ENCODE data around the gene UST.

DNA sequence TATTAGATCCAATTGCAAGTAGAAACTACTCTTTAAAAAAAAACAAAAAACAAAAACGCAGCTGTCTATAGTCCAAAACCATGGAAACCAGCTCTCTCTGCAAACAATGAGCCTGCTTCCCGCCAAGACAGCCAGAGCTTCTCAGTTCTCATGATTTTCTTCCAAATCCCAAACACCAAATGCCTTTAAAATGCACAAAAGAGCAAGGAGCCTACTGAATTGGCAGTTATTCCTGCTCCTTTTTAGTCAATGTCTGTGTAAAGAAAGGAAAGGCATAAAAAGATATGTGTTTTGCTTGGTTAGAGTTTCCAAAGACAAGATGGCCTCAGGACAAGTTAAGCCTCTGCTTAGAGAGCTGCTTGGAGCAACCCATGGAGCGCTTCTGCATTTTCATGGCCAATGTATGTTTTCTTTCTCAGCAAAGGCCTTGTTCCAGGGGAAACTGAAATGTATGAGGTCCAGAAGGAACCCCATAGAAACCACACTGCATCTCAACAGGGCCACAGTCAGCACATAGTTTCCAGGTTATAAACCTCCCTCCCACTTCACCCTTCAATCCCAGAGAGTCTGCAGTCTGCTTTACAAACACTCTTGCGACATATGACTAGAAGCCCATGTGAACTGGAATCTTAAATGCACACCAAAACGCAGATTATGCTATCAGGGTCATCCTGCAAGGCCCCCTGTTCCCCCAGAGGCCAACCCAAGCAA lies 361.4 kb downstream of the UST start:
- TF ChIP-seq POLR2A (IDR thresholded peaks at IDR 0.05; ENCODE audit: low read length): no peak
- TF ChIP-seq GATA1 (IDR thresholded peaks at IDR 0.05; ENCODE audit: low read depth, low read length): no peak

Measured in erythroblast (primary cell).